SK-MEL-5 (cell line): ENCODE measurements around the gene CCDC137. TPM values are rescaled to one million over a fixed set of nuclear protein-coding genes. Genes with fewer than 3 reads are reported as not detected.

Experiments used
- DNase-seq: peaks from one replicate; pipeline ENCODE4 v3.0.0-alpha.2; 2016; ENCODE audit warnings: low read depth, low spot score
- in situ Hi-C: cut with HindIII; loops from 2 replicates; pipeline ENCODE4 v1.10.0; 2016; ENCODE audit warnings: low sequenced_read_pairs, high pct_unique_total_duplicates, low pct_unique_long_range_greater_than_20kb
- total RNA-seq: library from RNA; depleted of rRNA; stranded (reverse); fragments of >200 nt; shearing (Covaris generic); gene quantifications from 2 replicates; pipeline ENCODE4 v1.2.3, GENCODE V29; 2014

CCDC137 gene
- total RNA-seq, 1 experiment from 2014 or later, result 56.8 TPM

- in situ Hi-C loops, result no loop called here
- no peak for DNase-seq
These were observed 18.9 kb upstream of the CCDC137 start for GRCh38 chr17:81647640-81648012.

- no peak for DNase-seq
- in situ Hi-C loops, result no loop called here
These were observed 18.4 kb upstream of the CCDC137 start for GRCh38 chr17:81648013-81648706.

GRCh38 chr17:81648707-81649085, 17.8 kb upstream of the CCDC137 start:
- no peak for DNase-seq
- in situ Hi-C loops, result no loop called here

DNA sequence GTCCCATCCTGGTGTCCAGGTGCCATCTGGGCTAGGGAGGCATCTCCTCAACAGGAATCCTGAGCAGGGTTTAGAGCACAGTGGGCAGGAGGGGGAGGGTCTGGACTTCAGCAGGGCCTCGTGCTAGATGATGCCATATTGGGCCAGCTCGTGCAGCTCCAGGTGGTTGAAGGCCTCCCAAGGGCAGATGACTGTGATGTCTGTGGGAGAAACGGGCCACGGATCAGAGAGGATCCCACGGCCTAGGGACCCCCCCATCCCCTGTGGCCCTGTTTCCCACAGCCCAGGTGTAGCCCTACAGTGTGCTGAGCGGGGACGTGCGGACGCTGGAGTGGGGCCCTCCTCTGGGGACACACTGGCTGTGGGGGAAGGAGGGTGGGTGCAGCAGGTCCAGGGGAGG, 15.6 kb upstream of the CCDC137 start:
- in situ Hi-C loops, result no loop called here
- peak; percentile 60 for DNase-seq

DNA sequence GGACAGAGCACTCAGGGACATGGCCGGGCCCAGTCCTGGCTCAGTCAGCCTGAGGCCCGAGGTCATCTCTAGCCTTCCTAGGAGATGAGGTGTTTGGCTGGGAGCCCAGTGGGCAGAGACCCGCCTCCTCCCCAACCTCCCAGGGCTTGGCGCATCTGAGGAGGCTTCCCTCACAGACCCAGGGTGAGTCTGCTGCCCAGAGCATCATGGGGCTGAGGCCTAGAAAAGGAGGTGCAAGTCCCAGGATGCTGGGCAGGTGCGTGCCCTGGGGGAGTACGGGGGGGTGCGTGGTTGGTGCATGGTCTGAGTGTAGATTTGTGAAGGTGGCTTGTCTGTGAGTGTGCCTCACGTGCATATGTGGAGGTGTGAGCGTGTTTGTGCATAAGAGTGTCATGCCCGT, 14.8 kb upstream of the CCDC137 start:
- in situ Hi-C loops, result no loop called here
- peak; percentile 72 for DNase-seq

DNA sequence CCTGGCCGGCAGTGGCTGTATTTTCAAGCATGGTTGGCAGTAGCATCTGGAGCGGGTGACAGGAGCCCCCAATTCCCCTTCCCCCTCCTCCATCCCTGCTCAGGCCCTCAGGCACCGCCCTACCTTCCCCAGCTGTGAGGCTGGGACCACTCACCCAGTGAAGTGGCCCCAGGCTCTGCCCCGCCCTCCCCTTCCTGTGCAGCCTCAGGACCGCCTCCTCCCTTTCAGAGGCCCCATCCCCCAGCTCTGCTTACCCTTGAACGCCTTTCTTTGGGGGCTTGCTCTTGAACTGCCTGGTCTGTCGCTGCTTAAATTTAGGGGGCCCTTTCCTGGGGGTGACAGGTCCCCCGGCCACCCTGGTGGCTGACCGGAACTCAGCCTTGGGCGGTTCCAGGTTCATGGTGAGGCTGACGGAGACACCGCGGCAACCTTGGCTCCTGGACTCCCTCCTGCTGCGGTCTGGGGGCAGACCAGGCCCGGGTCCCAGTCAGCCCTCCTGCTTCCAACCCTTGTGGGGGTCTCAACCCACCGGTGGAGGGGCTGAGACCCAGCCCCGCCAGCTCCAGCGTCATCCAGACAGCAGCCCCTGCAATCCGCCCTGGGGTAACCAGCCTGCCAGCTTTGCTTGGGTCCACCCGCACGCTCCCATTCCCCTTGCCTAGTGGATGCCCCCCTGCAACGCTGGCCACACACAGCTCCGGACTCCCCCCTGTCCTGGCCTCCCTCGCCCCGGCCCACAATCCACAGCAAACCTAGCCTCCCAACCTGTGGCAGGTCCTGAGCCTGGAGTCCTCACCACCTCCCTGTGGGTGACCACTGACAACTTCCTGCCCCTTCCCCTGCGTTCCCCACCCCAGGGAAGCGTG, 13.4 kb upstream of the CCDC137 start:
- in situ Hi-C loops, result no loop called here
- no peak for DNase-seq

DNA sequence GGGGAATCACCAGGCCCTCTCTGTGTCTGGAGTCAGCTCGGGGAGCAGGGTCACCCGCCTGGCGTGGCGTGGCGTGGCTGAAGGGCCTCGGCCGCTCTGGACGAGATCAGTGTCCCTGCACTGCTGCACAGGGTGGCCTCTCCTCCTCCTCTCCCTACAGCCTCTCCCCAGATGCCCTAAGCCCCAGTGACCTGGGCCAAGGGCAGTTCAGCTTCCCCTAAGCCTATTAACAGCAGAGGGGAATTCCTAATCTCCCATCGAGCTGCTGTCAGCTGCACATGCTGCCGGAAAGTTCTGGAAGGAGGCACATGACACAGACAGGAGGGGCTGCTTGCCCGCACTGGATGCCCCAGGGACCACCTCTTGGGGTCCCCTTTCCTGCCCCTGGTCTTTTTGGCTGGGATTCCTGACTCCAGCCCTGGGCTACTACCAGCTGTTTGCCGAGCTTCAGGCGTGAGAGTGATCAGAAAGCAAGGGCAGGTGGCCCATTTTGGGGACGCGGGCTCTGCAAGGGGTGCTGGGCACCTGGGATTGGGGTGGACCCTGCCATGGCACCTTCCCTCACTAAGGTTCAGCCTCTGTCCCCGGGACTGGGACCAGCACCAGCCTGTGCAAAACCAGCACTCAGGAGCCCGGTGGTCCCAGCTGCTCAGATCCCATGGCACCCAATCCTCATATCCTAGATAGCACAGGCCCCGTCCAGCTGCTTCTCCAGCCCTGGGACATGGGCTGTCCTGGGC, 11.0 kb upstream of the CCDC137 start:
- in situ Hi-C loops, result no loop called here
- no peak for DNase-seq

- in situ Hi-C loops, result no loop called here
These were observed 10.3 kb upstream of the CCDC137 start, which contains the start of gene PDE6G for GRCh38 chr17:81656118-81656743. Gene PDE6G, minus strand, starts transcription at chr17:81656542. Its CDS starts 3,237 bp downstream, at chr17:81653305.

DNA sequence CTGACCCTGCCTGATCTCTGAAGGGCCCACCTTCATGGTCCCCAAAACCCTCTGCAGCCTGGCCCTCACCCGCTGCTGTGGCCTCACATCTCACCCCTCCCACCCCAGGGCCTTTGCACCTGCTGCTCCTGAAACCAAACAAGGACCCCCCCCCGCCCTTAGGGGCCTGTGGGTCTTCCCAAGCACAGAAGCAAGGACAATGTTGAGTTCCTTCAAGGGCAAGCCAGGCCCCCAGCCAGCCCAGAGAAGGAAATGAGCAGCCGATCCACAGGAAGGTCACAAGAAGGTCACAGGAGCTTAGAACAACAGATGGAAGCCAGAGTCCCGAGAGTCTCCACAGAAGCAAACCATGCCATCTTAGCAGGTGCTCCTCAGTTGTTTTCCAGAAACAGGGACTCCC, 9.7 kb upstream of the CCDC137 start:
- in situ Hi-C loops, result no loop called here
- no peak for DNase-seq

More at GRCh38 chr17:81656118-81656743, 10.3 kb upstream of the CCDC137 start, which contains the start of gene PDE6G:
- DNase-seq, result no peak

DNA sequence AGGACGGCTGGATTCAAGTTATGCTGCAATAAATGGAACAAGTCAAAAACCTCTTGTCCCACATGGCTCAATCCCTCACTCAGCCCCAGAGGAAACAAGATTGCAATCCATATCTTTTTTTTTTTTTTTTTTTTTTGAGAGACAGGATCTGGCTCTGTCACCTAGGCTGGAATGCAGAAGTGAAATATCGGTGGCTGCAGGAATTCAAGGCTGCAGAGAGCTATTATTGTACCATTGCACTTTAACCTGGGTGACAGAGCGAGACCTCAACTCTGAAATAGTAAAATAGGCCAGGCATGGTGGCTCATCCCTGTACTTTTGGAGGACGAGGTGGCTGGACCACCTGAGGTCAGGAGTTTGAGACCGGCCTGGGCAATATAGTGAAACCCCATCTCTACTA, 7.5 kb upstream of the CCDC137 start:
- in situ Hi-C loops, result no loop called here
- no peak for DNase-seq

DNA sequence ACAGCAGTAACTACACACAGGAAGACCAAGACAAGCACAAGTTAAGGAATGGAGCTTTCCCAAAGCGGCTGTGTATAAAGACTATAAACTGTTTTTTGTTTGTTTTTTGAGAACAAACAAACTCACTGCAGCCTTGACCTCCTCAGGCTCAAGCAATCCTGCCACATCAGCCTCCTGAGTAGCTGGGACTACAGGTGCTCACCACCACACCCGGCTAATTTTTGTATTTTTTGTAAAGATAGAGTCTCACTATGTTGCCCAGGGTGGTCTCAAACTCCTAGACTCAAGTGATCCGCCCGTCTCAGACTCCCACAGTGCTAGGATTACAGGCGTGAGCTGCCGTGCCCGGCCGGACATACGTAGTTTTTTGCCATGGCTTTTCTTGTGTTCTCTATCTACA, 6.1 kb upstream of the CCDC137 start:
- in situ Hi-C loops, result no loop called here
- no peak for DNase-seq

- in situ Hi-C loops, result no loop called here
- DNase-seq, result no peak
These were observed 4.5 kb upstream of the CCDC137 start for GRCh38 chr17:81662002-81662401.

DNA sequence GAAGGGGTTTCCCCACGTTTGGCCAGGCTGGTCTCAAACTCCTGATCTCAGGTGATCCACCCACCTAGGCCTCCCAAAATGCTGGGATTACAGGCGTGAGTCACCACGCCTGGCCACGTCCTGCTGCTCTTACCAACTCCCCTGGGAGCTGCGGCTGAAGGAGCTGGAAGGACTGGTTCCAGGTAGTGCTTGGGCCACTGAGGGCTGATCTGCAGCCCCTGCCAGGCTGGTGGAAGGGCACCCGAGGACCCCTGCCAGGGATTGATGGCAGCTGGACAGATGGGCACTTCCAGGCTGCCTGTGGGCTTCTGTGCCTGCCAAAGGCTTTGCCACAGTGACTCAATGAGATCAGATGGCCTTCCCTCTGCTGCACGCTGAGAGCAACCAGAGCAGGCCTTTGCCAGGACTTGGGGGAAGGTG, 2.5 kb upstream of the CCDC137 start:
- DNase-seq, result no peak
- in situ Hi-C loops, result no loop called here

GRCh38 chr17:81665205-81666091, 1.1 kb upstream of the CCDC137 start:
- in situ Hi-C loops, result no loop called here
- DNase-seq, result peak; percentile 67

DNA sequence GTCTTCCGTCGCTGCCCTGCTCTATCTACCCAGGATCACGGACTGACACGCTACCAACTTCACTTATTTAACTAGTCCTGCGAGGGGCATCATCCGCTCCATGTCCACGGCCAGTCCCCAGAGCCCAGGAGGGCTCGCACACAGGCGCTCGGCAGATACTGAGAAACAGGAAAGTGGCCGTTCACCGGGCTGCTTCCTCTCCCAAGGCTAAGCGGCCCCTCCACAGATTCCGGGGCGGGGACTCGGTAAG, 520 bp upstream of the CCDC137 start:
- no peak for DNase-seq
- in situ Hi-C loops, result no loop called here

DNA sequence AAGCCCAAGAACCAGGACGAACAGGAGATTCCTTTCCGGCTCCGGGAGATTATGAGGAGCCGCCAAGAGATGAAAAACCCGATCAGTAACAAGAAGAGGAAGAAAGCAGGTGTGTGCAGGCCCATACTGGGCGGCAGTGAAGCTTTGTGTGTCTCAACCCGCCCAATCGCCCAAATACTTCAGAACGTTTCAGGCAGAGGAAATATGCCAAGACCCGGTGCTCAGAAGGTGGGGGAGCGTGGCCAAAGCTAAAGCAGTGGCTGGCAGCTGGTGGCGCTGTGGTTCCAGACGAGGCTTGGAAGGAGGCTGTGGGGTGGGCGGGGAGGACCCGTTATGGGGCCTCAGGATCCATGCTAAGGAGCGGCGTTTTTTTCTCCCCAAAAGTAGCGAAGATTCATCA, 1.2 kb downstream of the CCDC137 start:
- peak; percentile 77 for DNase-seq
- in situ Hi-C loops, result no loop called here

GRCh38 chr17:81672504-81672903, 6.0 kb downstream of the CCDC137 start:
- no peak for DNase-seq

More at GRCh38 chr17:81672504-81672903, 6.0 kb downstream of the CCDC137 start:
- in situ Hi-C loops, result no loop called here
